SK-N-SH treated with all-trans-retinoic acid at 6 μM for 48 hours (cell line): ENCODE data around the gene PLEKHG3.

ENCODE experiments used
- CREB5 ChIP-seq: fragments of 250-450 bp; sonication (Bioruptor Pico); IDR thresholded peaks from 2 replicates; pipeline ENCODE4 v1.5.1; 2020; ENCODE audit warnings: low read depth, mild to moderate bottlenecking, moderate library complexity
- CSDC2 ChIP-seq: fragments of 250-450 bp; sonication (Bioruptor Pico); IDR thresholded peaks from 2 replicates; pipeline ENCODE4 v1.5.0; 2020; ENCODE audit warnings: mild to moderate bottlenecking, moderate library complexity
- CSRNP3 ChIP-seq: fragments of 250-450 bp; sonication (Bioruptor Pico); IDR thresholded peaks from 2 replicates; pipeline ENCODE4 v1.5.1; 2021; ENCODE audit warnings: mild to moderate bottlenecking, moderate library complexity
- ESRRG ChIP-seq: fragments of 250-450 bp; sonication (Bioruptor Pico); IDR thresholded peaks from 2 replicates; pipeline ENCODE4 v1.6.1; 2021; ENCODE audit warnings: mild to moderate bottlenecking
- GLIS3 ChIP-seq: fragments of 250-450 bp; sonication (Bioruptor Pico); IDR thresholded peaks from 2 replicates; pipeline ENCODE4 v1.5.0; 2020; ENCODE audit warnings: mild to moderate bottlenecking, moderate library complexity
- PATZ1 ChIP-seq: fragments of 250-450 bp; sonication (Bioruptor Pico); IDR thresholded peaks from 2 replicates; pipeline ENCODE4 v1.8.0; 2020; ENCODE audit warnings: mild to moderate bottlenecking, moderate library complexity, borderline replicate concordance
- RARB ChIP-seq: fragments of 250-450 bp; sonication (Bioruptor Pico); IDR thresholded peaks from 2 replicates; pipeline ENCODE4 v1.8.0; 2021; ENCODE audit warnings: mild to moderate bottlenecking, moderate library complexity
- SNAI2 ChIP-seq: fragments of 250-450 bp; sonication (Bioruptor Pico); IDR thresholded peaks from 2 replicates; pipeline ENCODE4 v1.5.0; 2020; ENCODE audit warnings: mild to moderate bottlenecking, moderate library complexity
- ZFP3 ChIP-seq: fragments of 250-450 bp; sonication (Bioruptor Pico); IDR thresholded peaks from 2 replicates; pipeline ENCODE4 v1.5.0; 2020; ENCODE audit warnings: mild to moderate bottlenecking, moderate library complexity
- ZFP30 ChIP-seq: fragments of 450-650 bp; formaldehyde crosslinking; IDR thresholded peaks from 2 replicates; pipeline ENCODE4 v1.5.0; 2022; ENCODE audit warnings: mild to moderate bottlenecking, moderate library complexity
- ZNF8 ChIP-seq: fragments of 450-650 bp; formaldehyde crosslinking; IDR thresholded peaks from 2 replicates; pipeline ENCODE4 v1.5.0; 2020; ENCODE audit warnings: mild to moderate bottlenecking, moderate library complexity

- no peak for TF ChIP-seq CREB5
- no peak for TF ChIP-seq ZFP3 (CRISPR knock-in tag)
- no peak for TF ChIP-seq SNAI2 (CRISPR knock-in tag)
- no peak for TF ChIP-seq ZFP30 (CRISPR knock-in tag)
- TF ChIP-seq CSRNP3 (CRISPR knock-in tag) = no peak
- no peak for TF ChIP-seq CSDC2 (CRISPR knock-in tag)
- no peak for TF ChIP-seq ESRRG (CRISPR knock-in tag)
- no peak for TF ChIP-seq PATZ1 (CRISPR knock-in tag)
- no peak for TF ChIP-seq RARB (CRISPR knock-in tag)
- TF ChIP-seq GLIS3 = no peak
- no peak for TF ChIP-seq ZNF8 (CRISPR knock-in tag)
Observed at GRCh38 chr14:64769096-64770020, 65.1 kb downstream of the PLEKHG3 start.
